Pancreas (tissue), 10 donors: ENCODE results near the gene ARNT2. TPM values are rescaled to one million over a fixed set of nuclear protein-coding genes. Genes with fewer than 3 reads are reported as not detected.

Experiments used
- ATAC-seq, 4 donors: fragments of 200-7000 bp; cut with Tn5 transposase; one replicate each; pipeline versions ENCODE4 v1.8.0 to v1.9.1; 2020; ENCODE audit warnings: mild to moderate bottlenecking in 4 of 4, moderate library complexity in 4 of 4
- DNase-seq, 6 donors: peaks; one replicate each; pipeline ENCODE4 v3.0.0-alpha.2; 2020
- FAIRE-seq: peaks from 2 replicates; lab custom pipeline; 2012; peaks lifted over from hg19 to GRCh38; lab: Jason Lieb, UNC
- H3K27ac ChIP-seq, 4 donors: fragments of 200-600 bp; sonication (generic); 1 replicate in 3 of 4; 2 replicates in 1 of 4; pipeline versions ENCODE4 v1.5.0 to v1.8.0; 2020
- H3K27me3 ChIP-seq, 4 donors: fragments of 200-600 bp; one replicate each; pipeline ENCODE4 v1.8.0; 2021
- H3K36me3 ChIP-seq, 3 donors: fragments of 200-600 bp; sonication (generic) in 1 of 3; one replicate each; pipeline versions ENCODE4 v1.5.0 to v1.8.0; 2020 to 2021
- H3K4me1 ChIP-seq, 3 donors: fragments of 200-600 bp; one replicate each; pipeline ENCODE4 v1.8.0; 2021
- H3K4me3 ChIP-seq, 4 donors: fragments of 200-600 bp; sonication (generic) in 2 of 4; one replicate each; pipeline versions ENCODE4 v1.5.0 to v1.8.0; 2020 to 2021
- H3K9me3 ChIP-seq, 4 donors: fragments of 200-600 bp; one replicate each; pipeline ENCODE4 v1.8.0; 2021
- WGBS, 2 donors: extraction: QIAGEN DNeasy Blood & Tissue Kit; methylation state at CpG; one replicate each; pipeline ENCODE4 v1.1.7; 2013; 5-methylcytosine and 5-hydroxymethylcytosine counted together
- intact Hi-C, 3 donors: fragments of 100-400 bp; cut with DNase I; formaldehyde crosslinking; loops; one replicate each; pipeline versions ENCODE4 v1.11.1 to v1.14.2; 2022
- polyA plus RNA-seq, 2 donors: library from polyadenylated mRNA; stranded (reverse); fragments of 200-250 nt; gene quantifications; one replicate each; pipeline ENCODE4 v1.2.3, GENCODE V29; 2013
- total RNA-seq, 6 donors: library from RNA; stranded (reverse); fragmentation: NEBNext Ultra II Directional in 4 of 6; extraction: Animal tissue kit (Norgen Biotek cat#: 25700) in 4 of 6; gene quantifications; one replicate each; pipeline versions ENCODE4 v1.2.1 to v1.2.4, GENCODE V29; 2021 to 2023
- TF ChIP-seq, protein P1 (sequence below), 4 donors: fragments of 200-600 bp; sonication (generic) in 3 of 4; IDR thresholded peaks; one replicate each; pipeline versions ENCODE4 v1.5.0 to v1.8.0; 2021; ENCODE audit warnings: antibody characterized with exemption in 4 of 4
- donor health status: healthy with polysubstance abuse.
- donor health status: DM: no; HTN: no; CAD: no; lungs with moderate emphysema.
- donor health status: DM: no; HTN: no; CAD: no.
- donor health status: control.
- donor health status: control.
- donor health status: Bipolar disorder and iron deficiency.
- donor health status: DM: yes; HTN: yes; CAD: no.
- donor health status: DM: no; HTN: no; CAD: no.
- donor health status: DM: no; HTN: no; CAD: no.
- donor health status: DM: yes; HTN: yes; CAD: no.

The ARNT2 gene
- total and polyA plus RNA-seq, 8 donors = 2.1 to 18.1 (median 5.4) TPM

DNA sequence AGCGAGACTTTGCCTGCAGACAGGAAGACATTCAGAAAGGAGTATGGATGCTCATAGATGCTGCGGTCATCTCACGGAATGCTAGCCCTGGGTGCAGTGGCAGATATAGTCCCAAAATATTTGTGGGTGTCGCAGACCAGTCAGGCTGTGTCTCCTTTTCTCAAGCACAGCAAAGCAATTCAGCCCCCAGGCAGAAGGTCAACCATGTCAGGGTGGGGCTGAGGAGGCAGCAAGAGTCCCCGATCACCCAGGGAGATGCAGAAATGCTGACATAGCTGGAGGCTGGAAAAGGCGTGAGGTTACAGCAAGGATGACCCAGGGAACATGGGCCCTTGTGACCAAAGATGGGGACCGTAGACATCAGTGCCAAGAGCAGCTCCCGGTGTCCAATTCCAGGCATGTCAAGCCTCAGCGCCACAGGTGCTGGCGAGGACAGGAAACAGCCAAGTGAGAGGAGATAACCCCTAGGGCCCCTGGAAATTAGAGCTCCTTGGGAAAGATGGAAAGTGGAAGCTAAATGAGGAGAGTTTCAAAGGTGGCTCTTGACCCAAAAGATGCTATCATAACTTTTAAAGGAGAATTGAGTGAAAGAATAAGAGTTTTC is 209.7 kb downstream of the ARNT2 start:
- 86 to 90% methylated on average over 10 of the region's 10 CpGs for WGBS, 2 donors
- Histone ChIP-seq H3K36me3 (no peaks in the 10 kb centered on the region), H3K27ac (no peak overlapping the region), H3K4me3 (no peak overlapping the region), H3K27me3 (no peaks in the 10 kb centered on the region), H3K9me3 (no peaks in the 10 kb centered on the region), H3K4me1 (no peaks in the 10 kb centered on the region)
- intact Hi-C loops = no loop called here
- no peak for FAIRE-seq
- ATAC-seq = no peak
- no peak for DNase-seq
- TF ChIP-seq, protein P1, sequence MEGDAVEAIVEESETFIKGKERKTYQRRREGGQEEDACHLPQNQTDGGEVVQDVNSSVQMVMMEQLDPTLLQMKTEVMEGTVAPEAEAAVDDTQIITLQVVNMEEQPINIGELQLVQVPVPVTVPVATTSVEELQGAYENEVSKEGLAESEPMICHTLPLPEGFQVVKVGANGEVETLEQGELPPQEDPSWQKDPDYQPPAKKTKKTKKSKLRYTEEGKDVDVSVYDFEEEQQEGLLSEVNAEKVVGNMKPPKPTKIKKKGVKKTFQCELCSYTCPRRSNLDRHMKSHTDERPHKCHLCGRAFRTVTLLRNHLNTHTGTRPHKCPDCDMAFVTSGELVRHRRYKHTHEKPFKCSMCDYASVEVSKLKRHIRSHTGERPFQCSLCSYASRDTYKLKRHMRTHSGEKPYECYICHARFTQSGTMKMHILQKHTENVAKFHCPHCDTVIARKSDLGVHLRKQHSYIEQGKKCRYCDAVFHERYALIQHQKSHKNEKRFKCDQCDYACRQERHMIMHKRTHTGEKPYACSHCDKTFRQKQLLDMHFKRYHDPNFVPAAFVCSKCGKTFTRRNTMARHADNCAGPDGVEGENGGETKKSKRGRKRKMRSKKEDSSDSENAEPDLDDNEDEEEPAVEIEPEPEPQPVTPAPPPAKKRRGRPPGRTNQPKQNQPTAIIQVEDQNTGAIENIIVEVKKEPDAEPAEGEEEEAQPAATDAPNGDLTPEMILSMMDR (IDR thresholded peaks at IDR 0.05) = no peak

DNA sequence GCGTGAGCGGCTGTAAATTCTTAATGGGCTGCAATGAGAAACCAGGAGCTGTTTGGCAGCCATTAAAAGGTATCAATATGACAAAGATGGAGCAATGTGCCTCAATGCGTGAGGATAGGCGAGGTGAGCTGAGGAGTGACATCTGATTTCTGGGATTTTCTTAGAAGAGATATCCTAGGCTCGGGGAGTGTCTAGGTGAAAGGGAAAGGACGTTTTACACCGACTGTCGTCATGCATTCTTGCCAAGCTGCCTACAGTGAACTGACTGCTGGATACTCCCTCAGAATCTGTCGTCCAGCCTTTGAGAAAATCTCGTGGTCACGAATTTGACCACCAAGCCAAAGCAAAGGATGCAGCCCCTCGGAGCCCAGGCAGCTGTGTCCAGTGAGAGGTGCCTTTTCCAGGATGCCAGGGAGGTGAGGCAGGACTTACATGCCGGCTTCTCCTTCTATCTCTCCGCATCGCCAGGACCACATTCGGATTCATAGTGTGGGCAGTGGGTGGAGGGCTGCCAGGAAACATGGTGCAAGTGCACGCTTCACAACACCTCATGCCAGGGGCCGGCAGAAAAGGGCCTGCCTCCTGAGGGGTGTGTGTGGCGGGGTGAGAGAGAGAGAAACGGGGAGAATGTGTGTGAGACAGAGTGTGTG is 210.7 kb downstream of the ARNT2 start:
- Histone ChIP-seq H3K9me3 (no peaks in the 10 kb centered on the region), H3K4me1 (no peaks in the 10 kb centered on the region), H3K36me3 (no peaks in the 10 kb centered on the region), H3K27ac (no peak overlapping the region), H3K4me3 (no peak overlapping the region), H3K27me3 (no peaks in the 10 kb centered on the region)
- no peak for DNase-seq
- FAIRE-seq = no peak
- intact Hi-C loops = no loop called here
- WGBS, 2 donors = 79 to 87% methylated on average over 20 of the region's 20 CpGs
- TF ChIP-seq, protein P1 (IDR thresholded peaks at IDR 0.05) = no peak
- no peak for ATAC-seq

DNA sequence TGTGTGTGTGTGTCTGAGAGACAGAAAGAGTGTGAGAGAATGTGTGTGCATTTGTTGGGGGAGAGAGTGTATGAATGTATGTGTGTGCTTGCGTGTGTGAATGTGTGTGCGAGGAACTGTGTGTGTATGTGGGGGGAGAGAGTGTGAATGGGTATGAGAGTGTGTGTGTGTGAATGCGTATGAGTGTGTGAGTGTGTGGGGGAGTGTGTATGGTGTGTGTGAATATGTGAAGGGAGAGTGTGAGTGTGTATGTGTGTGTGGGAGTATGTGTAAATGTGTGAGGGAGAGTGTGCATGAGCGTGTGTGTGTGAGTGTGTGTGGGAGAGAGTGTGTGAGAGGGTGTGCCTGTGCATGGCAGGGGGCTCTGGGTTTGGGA is 211.2 kb downstream of the ARNT2 start:
- TF ChIP-seq, protein P1 (IDR thresholded peaks at IDR 0.05) = no peak
- no peaks in the 10 kb centered on the region for H3K4me1 ChIP-seq
- 87 to 94% methylated on average over 4 of the region's 4 CpGs for WGBS, 2 donors
- no peak overlapping the region for H3K4me3 ChIP-seq
- DNase-seq (no peak), ATAC-seq (no peak), FAIRE-seq (no peak)
- intact Hi-C loops = no loop called here
- no peaks in the 10 kb centered on the region for H3K27me3 ChIP-seq
- H3K27ac ChIP-seq = no peak overlapping the region
- no peaks in the 10 kb centered on the region for H3K36me3 ChIP-seq
- H3K9me3 ChIP-seq = no peaks in the 10 kb centered on the region

DNA sequence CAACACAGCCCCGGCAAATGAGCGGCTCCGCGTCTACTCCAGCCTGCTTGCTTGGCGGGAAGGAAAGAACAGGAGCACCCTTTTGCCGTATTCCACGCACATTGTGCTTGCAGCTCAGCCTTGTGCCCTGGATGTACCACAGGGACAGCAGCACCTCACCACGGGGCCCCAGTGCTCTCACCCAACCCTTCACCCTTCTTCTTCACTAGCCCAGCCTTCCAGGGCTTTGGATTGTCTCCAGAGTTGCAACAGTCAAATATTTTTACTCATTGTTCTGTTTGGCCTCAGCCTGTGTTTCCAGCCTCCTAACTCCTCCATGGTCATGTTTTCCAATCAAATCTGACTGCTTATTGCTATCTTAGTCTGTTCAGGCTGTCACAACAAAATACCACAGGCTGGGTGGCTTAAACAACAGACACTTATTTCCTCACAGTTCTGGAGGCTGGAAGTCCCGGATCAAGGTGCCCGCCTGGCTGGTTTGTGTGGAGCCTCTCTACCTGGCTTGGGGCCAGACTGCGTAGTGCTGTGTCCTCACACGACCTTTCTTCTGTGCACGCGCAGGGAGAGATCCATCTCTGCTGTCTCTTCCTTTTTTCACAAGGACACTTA is 211.7 kb downstream of the ARNT2 start:
- FAIRE-seq = no peak
- no peak overlapping the region for H3K4me3 ChIP-seq
- no peaks in the 10 kb centered on the region for H3K4me1 ChIP-seq
- no peaks in the 10 kb centered on the region for H3K9me3 ChIP-seq
- 51 to 54% methylated on average over 14 of the region's 14 CpGs for WGBS, 2 donors
- H3K36me3 ChIP-seq = no peaks in the 10 kb centered on the region
- peak in 3 of 6 donors; percentile 34 to 48 (median 40) for DNase-seq
- TF ChIP-seq, protein P1 (IDR thresholded peaks at IDR 0.05) = no peak
- H3K27me3 ChIP-seq = no peaks in the 10 kb centered on the region
- H3K27ac ChIP-seq = no peak overlapping the region
- intact Hi-C loops = no loop called here
- peak; percentile 48 to 76 (median 58) for ATAC-seq
